ENCODE data around the gene KRTAP5-9. TPM values are rescaled to one million over a fixed set of nuclear protein-coding genes. Genes with fewer than 3 reads are reported as not detected.

KRTAP5-9 gene
- total RNA-seq, 1 donor from 2014 or later, result 0.76 TPM

DNA sequence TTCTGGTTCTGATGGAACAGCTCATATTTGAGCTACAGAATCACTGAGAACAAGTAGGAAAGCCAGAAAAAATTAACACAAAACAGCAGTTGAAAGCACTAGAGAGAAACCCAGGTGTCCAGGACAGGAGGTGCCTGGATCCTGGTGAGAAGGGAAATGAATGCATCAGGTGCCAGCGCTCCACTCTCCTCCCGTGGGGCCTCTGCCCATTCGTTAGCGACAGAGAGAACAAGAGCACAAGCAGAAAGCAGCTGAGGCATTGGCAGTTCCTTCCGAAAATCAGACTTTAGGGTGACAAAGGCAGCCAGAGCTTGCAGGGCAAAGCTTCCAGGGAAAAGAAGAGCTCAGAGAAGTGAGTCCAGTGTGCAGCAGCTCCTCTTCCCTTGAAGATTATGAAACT, 41.1 kb upstream of the KRTAP5-9 start:
- H3K27me3 Mint-ChIP-seq (ENCODE audit: unreplicated experiment), result no peaks in the 10 kb centered on the region
- no peak overlapping the region for H3K4me3 Mint-ChIP-seq (ENCODE audit: unreplicated experiment)
- DNase-seq, result no peak
- H3K27ac Mint-ChIP-seq (ENCODE audit: unreplicated experiment), result no peak overlapping the region
- no peaks in the 10 kb centered on the region for H3K4me1 Mint-ChIP-seq (ENCODE audit: low read depth, unreplicated experiment)
- TF ChIP-seq, protein P1, sequence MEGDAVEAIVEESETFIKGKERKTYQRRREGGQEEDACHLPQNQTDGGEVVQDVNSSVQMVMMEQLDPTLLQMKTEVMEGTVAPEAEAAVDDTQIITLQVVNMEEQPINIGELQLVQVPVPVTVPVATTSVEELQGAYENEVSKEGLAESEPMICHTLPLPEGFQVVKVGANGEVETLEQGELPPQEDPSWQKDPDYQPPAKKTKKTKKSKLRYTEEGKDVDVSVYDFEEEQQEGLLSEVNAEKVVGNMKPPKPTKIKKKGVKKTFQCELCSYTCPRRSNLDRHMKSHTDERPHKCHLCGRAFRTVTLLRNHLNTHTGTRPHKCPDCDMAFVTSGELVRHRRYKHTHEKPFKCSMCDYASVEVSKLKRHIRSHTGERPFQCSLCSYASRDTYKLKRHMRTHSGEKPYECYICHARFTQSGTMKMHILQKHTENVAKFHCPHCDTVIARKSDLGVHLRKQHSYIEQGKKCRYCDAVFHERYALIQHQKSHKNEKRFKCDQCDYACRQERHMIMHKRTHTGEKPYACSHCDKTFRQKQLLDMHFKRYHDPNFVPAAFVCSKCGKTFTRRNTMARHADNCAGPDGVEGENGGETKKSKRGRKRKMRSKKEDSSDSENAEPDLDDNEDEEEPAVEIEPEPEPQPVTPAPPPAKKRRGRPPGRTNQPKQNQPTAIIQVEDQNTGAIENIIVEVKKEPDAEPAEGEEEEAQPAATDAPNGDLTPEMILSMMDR (IDR thresholded peaks at IDR 0.05; ENCODE audit: partially characterized antibody, unreplicated experiment), result no peak
- H3K9me3 Mint-ChIP-seq (ENCODE audit: unreplicated experiment), result peaks cover 13% of the 10 kb centered on the region
- peaks cover 40% of the 10 kb centered on the region for H3K36me3 Mint-ChIP-seq (ENCODE audit: unreplicated experiment)

DNA sequence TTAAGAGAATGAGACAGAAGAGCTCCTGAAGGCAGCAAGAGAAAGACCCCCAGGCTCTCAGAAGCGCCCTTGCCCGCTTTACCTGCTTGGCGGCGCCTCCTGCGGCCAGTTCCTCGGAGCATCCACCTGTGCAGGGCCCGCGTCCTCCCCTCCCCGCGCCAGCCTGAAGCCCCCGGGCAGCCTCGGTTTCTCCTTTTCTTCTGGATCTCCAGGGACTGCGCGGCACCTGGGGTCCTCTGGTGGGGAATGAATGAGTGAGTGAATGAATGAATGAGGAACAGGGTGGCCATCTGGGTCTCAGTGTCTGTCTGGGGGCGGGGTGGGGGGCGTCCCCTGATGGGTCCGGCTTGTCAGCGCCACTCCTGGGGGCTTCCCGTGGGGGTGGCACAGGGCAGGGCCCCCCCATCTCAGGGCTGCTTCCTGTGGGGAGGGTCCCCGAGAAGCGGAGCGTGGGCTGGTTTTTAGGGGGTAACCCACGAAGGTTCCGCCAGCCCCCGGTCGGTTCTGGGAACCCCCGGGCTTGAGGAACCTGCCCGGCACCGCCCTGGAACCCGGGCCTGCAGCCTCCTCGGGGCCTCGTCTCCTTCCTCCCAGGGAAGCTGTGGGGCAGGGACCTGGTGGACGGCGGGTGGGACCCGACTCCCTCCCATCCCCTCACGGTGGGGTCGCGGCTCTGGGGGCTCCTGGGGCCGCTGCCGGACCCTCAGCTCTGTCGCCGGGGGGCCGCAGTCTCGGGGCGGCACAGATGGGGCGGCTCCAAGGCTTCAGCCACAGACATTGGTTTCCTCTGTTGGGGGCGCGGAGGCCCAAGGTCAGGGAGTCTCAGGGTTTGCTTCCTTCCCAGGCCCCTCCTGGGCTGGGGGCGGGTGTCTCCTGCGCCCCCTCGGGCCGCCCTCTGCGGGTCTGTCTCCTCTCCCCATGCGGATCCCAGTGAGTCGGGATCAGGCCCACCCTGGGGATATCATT, 29.4 kb upstream of the KRTAP5-9 start:
- TF ChIP-seq, protein P1 (IDR thresholded peaks at IDR 0.05; ENCODE audit: partially characterized antibody, unreplicated experiment), result no peak
- no peak overlapping the region for H3K4me3 Mint-ChIP-seq (ENCODE audit: unreplicated experiment)
- peaks cover 4% of the 10 kb centered on the region for H3K36me3 Mint-ChIP-seq (ENCODE audit: unreplicated experiment)
- H3K27me3 Mint-ChIP-seq (ENCODE audit: unreplicated experiment), result no peaks in the 10 kb centered on the region
- peaks cover 6% of the 10 kb centered on the region for H3K9me3 Mint-ChIP-seq (ENCODE audit: unreplicated experiment)
- no peak for DNase-seq
- no peaks in the 10 kb centered on the region for H3K4me1 Mint-ChIP-seq (ENCODE audit: low read depth, unreplicated experiment)
- H3K27ac Mint-ChIP-seq (ENCODE audit: unreplicated experiment), result no peak overlapping the region

DNA sequence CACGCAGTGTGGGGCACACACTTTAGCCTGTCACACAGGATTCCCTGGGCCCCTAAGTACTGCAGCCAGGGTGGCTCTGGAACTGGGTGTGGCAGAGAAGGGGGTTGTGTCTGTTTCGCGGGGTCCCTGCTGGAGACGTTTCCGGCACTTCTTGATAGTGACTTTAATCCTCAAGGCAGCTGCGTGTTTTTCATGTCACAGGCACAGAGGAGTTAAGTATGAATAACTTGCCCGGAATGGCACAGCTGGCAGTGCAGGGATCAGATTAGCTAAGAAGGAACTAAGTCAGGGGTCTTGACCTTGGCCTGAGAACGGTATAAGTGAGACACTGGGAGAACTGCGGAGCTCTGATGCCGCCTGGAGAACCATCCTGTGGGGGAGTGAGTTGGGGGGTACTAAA, 28.7 kb upstream of the KRTAP5-9 start:
- Mint-ChIP-seq H3K4me1 (ENCODE audit: low read depth, unreplicated experiment) (no peaks in the 10 kb centered on the region), H3K36me3 (ENCODE audit: unreplicated experiment) (peaks cover 4% of the 10 kb centered on the region), H3K4me3 (ENCODE audit: unreplicated experiment) (no peak overlapping the region), H3K27me3 (ENCODE audit: unreplicated experiment) (no peaks in the 10 kb centered on the region), H3K27ac (ENCODE audit: unreplicated experiment) (no peak overlapping the region), H3K9me3 (ENCODE audit: unreplicated experiment) (peaks cover 4% of the 10 kb centered on the region)
- no peak for DNase-seq
- TF ChIP-seq, protein P1 (IDR thresholded peaks at IDR 0.05; ENCODE audit: partially characterized antibody, unreplicated experiment), result no peak

DNA sequence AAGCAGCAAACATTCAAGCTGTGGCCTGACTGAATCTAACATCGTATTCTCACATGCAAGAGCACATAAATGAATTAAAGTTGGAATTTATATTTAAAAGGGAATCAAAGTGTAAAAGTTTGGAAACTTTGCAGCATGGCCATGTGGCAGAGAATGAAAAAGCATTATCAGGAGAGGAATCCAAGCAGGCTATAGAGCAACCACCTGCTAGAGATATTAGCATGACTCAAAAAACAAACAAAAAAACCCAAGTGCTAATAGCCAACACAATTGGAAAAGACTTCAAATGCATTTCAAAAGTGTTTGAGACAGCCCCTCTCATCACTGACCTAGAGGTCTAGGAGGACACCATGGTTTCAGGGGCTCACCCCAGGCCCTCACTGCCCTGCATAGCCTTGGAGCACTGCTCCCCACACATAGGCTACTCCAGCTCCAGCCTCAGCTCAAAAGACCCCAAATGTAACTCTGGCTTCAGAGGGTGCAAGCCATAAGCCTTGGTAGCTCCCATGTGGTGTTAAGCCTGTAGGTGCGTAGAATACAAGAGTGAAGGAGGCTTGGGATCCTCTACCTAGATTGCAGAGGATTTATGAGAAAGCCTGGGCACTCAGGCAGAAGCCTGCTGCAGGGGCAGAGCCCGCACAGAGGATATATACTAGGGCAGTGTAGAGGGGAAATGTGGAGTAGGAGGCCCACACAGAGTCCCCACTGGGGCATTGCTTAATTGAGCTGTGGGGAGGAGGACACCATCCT, 22.9 kb upstream of the KRTAP5-9 start:
- TF ChIP-seq, protein P1 (IDR thresholded peaks at IDR 0.05; ENCODE audit: partially characterized antibody, unreplicated experiment), result no peak
- H3K27me3 Mint-ChIP-seq (ENCODE audit: unreplicated experiment), result no peaks in the 10 kb centered on the region
- no peak for DNase-seq
- H3K36me3 Mint-ChIP-seq (ENCODE audit: unreplicated experiment), result peaks cover 5% of the 10 kb centered on the region
- peaks cover 2% of the 10 kb centered on the region for H3K4me1 Mint-ChIP-seq (ENCODE audit: low read depth, unreplicated experiment)
- peaks cover 10% of the 10 kb centered on the region for H3K9me3 Mint-ChIP-seq (ENCODE audit: unreplicated experiment)
- no peak overlapping the region for H3K4me3 Mint-ChIP-seq (ENCODE audit: unreplicated experiment)
- H3K27ac Mint-ChIP-seq (ENCODE audit: unreplicated experiment), result no peak overlapping the region

Data from glutamatergic neuron (in vitro differentiated cells).